PFSK-1 (cell line): ENCODE results near the gene ANO6.

ENCODE experiments used
- FOXP2 ChIP-seq: optimal IDR thresholded peaks from 2 replicates; pipeline ENCODE3; 2011; ENCODE audit warnings: borderline replicate concordance, control low read depth, inconsistent platforms; ENCODE audit not compliant: insufficient read depth; ENCODE audit errors: extremely low read length, extremely low read depth
- POLR2AphosphoS5 ChIP-seq: IDR thresholded peaks from 2 replicates; pipeline ENCODE4 v1.6.1; 2012; ENCODE audit warnings: low read depth, mild to moderate bottlenecking, control low read depth, low read length, moderate library complexity
- REST ChIP-seq, 2 experiments: IDR thresholded peaks; 2 replicates each; pipeline versions ENCODE4 v1.6.1 to v1.8.0; 2011 to 2012; ENCODE audit warnings: low read depth in 2 of 2, low read length in 2 of 2, control low read depth in 1 of 2, inconsistent platforms in 1 of 2, mild to moderate bottlenecking in 1 of 2, moderate library complexity in 1 of 2; ENCODE audit not compliant: insufficient read depth in 1 of 2
- SIN3A ChIP-seq: IDR thresholded peaks from 2 replicates; pipeline ENCODE4 v1.6.1; 2012; ENCODE audit warnings: mild to moderate bottlenecking, low read length, moderate library complexity, borderline replicate concordance; ENCODE audit not compliant: insufficient read depth
- TAF1 ChIP-seq: IDR thresholded peaks from 2 replicates; pipeline ENCODE4 v1.6.1; 2012; ENCODE audit warnings: low read length, control low read depth, borderline replicate concordance; ENCODE audit not compliant: insufficient read depth

- no peak for TF ChIP-seq POLR2AphosphoS5
- no peak for TF ChIP-seq SIN3A
- TF ChIP-seq REST (IDR thresholded peaks at IDR 0.05; ENCODE audit: insufficient read depth in 1 of 2, low read depth in 2 of 2, low read length in 2 of 2), result no peak
- no peak for TF ChIP-seq TAF1
- no peak for TF ChIP-seq FOXP2
Observed at GRCh38 chr12:45263587-45263986, 47.7 kb downstream of the ANO6 start.
